HG02884 (cell line): ENCODE measurements around the gene GRIK5.
A peak's percentile ranks its signal among the peaks of the same experiment; 100 is the strongest.

Experiments used
- ATAC-seq: cut with Tn5 transposase; IDR thresholded peaks from one replicate; pipeline ENCODE4 v1.9.1; 2021; ENCODE audit warnings: mild to moderate bottlenecking, moderate library complexity; ENCODE audit not compliant: unreplicated experiment

GRIK5 gene

GRCh38 chr19:42078538-42079275 lies 8.7 kb upstream of the GRIK5 start:
- no peak for ATAC-seq

- no peak for ATAC-seq
These were observed 8.1 kb upstream of the GRIK5 start for GRCh38 chr19:42078058-42078457.

GRCh38 chr19:42076380-42076944 lies 6.5 kb upstream of the GRIK5 start:
- peak; percentile 13 for ATAC-seq

DNA sequence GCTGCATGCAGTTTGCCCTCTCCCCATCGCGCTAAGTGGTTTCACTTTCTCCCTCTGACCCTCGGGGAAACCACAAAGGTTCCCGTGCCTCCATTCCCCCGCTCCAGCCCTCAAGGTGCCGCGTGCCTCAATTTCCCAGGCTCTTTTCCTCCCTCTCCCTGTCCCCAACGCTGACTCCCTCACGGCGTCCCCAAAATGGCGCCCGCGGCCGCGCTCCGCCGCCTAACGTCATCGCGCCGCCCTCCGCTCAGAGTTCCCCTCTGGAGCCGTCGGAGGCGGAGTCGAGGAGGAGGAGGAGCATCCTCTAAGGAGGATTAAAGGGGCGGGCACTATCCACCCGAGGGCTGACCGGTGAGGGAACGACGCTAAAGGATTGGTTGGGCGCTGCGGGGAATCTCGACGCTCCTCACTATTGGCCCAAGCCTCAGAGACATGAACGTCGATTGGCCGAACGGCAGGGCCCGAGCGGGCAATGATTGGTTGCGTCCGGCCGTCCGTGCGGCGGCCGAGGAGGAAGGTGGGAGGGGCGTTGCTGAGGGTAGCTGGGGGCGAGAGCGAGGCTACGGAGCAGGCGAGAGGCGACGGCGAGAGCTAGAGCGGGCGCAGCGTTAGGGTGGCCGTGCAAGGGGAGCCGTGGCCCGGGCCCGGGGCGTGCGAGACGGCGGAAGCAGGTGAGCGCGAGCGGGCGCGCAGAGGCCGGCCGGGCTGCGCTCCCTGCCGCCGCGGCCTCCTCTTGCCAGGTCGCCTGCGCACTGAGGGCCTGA lies 5.8 kb upstream of the GRIK5 start, which contains the start of gene ZNF574:
Gene ZNF574 (plus strand): TSS at position 551 of the 764 bp plus-strand sequence. CDS start 2,441 bp downstream, outside the sequence.
- ATAC-seq, result peak; percentile 89

DNA sequence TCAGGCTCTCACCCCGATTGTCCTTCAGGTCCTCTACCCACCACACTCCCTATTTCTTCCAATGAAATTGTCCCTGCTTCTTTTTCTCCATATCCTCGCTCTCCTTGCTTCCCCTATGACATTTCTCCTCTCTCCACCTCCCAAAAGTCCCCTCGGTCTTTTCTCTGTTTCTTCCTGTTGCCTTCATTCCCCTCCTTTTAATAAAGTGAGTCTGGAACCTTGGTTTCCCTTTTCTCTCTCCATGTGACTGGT lies 5.3 kb upstream of the GRIK5 start:
- no peak for ATAC-seq

GRCh38 chr19:42074513-42075363 lies 4.7 kb upstream of the GRIK5 start:
- ATAC-seq, result no peak

DNA sequence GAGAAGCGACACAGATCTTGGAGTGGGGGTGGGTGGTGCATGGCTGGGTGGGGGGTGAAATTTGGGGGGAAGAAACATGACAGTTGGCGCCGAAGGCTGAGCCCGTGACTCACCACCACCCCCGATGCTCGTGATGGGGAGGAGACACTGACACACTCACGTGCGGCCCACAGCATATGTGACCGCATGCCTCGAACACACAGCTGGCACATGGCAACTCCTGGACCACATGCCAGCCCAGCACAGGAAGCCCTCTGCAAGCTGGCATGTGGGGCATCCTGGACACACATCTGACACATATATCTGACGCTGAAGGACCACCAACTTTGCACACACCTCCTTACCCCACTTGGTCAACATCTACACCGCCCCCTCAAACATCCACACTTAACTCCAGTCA lies 1.2 kb upstream of the GRIK5 start:
- ATAC-seq, result no peak

DNA sequence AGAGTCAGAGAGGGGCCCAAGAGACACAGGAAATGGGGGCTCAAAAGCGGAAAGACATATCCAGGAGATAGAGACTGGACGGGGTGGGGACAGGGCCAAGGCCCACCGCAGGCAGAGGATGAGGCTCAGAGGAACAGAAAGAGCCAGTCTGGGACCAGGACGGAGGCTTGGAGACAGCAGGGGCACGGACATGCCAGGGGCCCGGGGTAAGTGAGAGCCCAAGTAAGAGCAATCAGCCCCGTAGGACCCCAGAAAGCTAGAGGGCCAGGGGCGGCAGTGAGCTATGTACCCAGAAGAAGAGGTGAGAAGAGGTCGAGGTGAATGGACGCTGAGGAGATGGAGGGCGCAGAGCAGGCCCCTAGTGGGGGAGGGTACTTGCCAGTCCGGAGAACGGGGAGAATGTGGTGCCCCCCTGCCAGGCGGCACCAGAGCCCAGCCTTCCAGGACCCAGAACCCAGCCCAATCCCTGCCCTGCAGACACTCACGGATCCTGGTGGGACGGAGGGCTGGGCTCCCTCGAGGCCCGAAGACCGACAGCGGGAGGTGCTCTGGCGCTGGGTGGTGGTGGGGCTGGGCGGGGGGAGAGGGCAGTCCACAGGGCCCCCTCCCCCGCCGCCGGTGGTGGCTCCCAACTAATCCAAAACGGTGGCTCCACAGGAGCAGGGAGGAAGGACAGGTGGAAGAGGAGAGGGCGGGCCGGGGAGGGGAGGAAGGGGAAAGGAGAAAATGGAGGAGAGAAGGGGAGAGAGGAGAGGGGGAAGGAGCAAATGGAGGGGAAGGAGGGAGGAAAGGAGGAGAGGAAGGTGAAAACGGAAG lies 1.0 kb downstream of the GRIK5 start:
- ATAC-seq, result no peak

DNA sequence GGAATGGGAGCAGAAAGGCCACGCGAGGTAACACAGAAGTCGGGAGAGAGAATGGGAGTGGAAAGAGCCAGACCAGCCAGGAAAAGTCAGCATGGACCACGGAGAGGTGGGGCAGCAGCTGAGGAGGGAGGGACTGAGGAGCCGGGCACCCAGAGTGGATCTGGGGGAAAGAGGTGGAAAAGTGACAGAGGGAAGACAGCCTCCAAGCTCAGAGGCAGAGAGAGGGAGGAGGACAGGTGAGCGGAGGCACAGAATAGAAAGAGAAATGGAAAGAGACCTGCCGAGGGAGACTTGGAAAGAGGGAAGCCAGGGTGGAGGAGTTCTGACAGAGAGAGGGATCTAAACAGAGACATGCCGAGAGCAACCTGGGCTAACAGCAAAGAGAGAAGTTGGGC lies 1.6 kb downstream of the GRIK5 start:
- ATAC-seq, result no peak

DNA sequence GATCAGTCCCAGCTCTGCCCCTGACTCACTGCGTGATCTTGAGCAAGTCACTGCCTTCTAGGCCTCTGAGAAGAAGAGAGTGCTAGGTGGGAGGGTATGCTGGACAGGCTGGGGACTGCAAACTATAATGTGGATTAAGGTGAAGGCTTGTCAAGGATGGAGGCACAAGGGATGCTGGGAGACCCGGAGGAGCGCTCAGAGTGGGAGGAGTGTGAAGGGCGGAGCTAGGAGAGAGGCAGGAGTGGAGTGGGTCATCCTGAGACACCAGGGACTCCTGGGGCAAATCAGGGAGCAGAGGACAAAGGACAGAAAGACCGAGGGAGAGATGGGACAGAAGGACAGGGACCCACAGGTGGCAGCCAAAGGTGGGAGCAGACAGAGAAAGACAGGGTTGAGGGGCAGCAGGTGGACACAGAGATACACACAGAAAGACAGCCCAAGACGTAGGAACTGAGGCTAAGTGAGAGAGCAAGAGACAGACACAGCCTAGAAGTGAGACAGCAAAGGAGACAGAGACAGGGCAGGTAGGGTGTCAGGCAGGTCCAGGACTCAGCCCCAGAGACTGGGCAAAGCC lies 2.6 kb downstream of the GRIK5 start:
- no peak for ATAC-seq

DNA sequence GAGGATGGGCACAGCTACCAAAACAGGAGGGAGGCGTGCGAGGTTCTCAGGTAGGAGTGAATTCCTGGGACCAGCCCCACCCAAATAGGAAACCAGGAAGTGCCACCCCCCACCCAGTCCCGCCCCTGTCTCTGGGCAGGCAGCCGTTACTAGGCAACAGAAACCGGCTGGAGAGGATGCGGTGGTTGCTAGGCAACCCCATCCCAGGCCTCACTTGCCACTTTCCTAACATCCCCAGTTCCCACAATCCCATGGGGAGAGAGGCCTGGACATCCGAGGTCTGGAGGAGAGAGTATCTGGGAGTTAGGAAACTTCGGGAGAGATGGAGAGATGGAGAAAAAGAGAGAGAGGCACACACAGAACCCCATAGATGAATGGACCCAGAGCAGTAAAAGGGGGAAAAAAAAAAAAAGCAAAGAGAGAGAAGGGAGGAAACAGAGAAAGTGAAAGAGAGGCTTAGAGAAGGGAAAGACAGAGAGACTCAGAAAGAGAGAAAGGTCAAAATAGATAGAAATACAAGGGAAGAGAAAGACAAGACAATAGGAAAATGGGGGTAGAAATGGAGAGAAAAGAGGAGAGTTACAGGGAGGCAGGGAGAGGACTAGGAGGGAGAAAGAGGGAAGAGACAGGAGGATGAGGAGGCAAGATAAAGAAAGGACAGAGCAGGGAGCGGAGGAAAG lies 3.8 kb downstream of the GRIK5 start:
- no peak for ATAC-seq

DNA sequence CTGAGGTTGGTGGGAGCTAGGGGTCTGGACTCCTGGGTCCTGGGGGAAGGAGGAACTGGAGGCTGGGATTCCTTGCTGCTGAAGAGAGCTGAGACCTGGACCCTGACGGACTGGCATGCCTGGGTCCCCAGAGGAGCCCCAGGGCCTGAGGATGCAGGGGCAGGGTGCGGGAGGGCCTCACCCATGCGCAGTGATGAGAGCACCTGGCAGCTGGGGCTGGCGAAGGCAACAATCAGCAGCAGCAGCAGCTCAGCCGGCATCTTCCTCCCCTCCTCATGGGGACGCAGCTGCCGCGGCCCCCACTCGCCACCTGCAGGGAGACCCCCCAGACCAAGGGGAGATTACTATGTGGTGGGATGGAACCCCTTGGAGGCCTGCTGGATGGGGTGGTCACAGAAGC lies 4.5 kb downstream of the GRIK5 start:
- no peak for ATAC-seq

DNA sequence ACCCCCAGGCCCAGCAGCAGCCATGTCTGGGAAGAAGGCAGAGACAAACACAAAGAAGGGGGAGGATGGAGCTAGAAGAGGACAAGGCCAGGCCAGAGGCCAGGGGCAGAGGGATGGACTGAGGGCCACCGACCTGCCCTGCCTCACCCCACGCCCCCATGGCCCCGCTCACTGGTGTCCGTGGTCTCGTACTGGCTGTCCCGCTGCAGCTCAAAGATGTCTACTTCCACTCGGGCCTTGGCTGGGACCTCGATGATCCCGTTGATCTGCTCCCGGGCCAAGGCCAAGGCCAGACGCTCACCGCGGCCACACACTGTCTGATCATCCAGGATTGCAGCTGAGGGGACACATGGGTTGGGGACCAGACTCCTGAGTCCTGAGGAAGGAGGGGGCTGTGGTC lies 5.0 kb downstream of the GRIK5 start:
- no peak for ATAC-seq

- ATAC-seq, result no peak
These were observed 5.6 kb downstream of the GRIK5 start for GRCh38 chr19:42064432-42064831.

DNA sequence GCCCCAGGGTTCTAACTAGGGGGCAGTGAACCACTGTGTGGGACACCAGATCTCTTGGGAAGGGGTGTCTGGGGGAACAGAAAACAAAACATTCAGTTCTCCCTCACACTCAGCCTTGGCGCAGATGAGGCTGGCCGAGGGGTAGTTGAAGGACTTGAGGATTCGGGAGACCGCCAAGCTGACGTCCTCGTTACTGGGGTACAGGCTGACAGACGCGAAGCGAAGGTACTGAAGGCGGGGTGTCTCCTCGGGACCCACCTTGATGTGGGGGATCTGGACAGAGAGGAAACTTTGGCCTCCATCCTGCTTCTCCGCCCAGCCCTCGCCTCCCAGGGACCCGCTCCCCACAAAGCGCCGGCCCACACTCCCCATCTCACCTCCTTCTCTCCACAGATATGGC lies 7.6 kb downstream of the GRIK5 start:
- ATAC-seq, result no peak

DNA sequence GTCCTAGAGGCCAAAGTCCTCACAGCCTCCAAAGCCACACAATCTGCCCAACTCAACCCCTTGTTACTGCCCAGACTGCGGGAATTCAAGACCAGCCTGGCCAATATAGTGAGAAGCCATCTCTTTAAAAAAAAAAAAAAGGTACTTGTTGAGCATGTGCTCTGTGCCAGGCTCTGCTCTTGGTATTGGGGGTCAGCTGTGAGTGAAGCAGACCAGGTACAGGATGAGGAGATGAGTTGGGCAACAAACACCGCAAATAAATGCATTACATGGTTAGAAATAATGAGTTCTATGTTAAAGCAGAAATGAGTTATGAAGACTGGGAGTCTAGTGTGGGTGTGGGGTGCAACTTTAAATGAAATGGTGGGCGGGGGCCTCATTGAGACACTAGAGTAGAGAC lies 9.9 kb downstream of the GRIK5 start:
- no peak for ATAC-seq

GRCh38 chr19:42059196-42059595 lies 10.8 kb downstream of the GRIK5 start:
- no peak for ATAC-seq

- no peak for ATAC-seq
These were observed 12.2 kb downstream of the GRIK5 start for GRCh38 chr19:42057846-42058245.

GRCh38 chr19:42054205-42054604 lies 15.8 kb downstream of the GRIK5 start:
- no peak for ATAC-seq
